Ectodermal cell (in vitro differentiated cells): ENCODE results near the gene CDH26.

Source experiments
- H3K27ac ChIP-seq: 2 replicates; pipeline ENCODE4 v1.7.0; 2013; ENCODE audit warnings: mild to moderate bottlenecking, low read depth, low read length; ENCODE audit not compliant: insufficient read depth, poor library complexity, severe bottlenecking
- H3K27me3 ChIP-seq: 2 replicates; pipeline ENCODE4 v1.7.0; 2013; ENCODE audit warnings: mild to moderate bottlenecking, low read length; ENCODE audit not compliant: insufficient read depth, control insufficient read depth, poor library complexity, severe bottlenecking
- H3K36me3 ChIP-seq: one replicate; pipeline ENCODE4 v1.7.0; 2013; ENCODE audit warnings: low read length; ENCODE audit not compliant: control insufficient read depth, insufficient read depth
- H3K4me1 ChIP-seq: one replicate; pipeline ENCODE4 v1.7.0; 2013; ENCODE audit warnings: low read length; ENCODE audit not compliant: control insufficient read depth, insufficient read depth
- H3K4me3 ChIP-seq: 2 replicates; pipeline ENCODE4 v1.7.0; 2013; ENCODE audit warnings: low read depth, low read length, control low read depth; ENCODE audit not compliant: insufficient read depth
- H3K9me3 ChIP-seq: 2 replicates; pipeline ENCODE4 v1.7.0; 2013; ENCODE audit warnings: mild to moderate bottlenecking, low read length, moderate library complexity; ENCODE audit not compliant: control insufficient read depth
- WGBS, 2 experiments: methylation state at CpG; one replicate each; pipeline ENCODE4 v1.1.7; 2013; ENCODE audit warnings: missing lambda C conversion rate in 2 of 2; 5-methylcytosine and 5-hydroxymethylcytosine counted together

CDH26 gene

DNA sequence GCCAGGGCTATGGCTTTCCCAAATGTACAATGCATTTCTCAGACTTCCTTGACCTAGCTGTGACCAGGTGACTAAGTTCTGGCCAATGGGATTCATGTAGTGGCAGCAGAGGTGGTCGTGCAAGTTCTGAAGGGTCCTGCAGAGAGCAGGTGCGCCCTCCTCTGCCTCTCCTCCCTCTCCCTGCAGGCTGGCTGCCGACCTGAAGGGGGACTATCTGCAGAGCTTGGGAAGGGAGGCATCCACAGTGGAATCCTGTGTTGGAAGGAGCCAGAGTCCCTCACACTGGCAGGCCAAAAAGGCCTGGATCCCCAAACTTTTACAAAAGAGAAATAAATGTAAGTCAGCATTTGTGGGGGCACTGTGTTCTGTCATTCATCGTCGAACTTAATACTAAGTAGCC lies 66.6 kb downstream of the CDH26 start:
- no peaks in the 10 kb centered on the region for H3K27me3 ChIP-seq
- 62 to 65% methylated on average over 5 of the region's 5 CpGs for WGBS, 2 experiments
- H3K4me1 ChIP-seq: no peaks in the 10 kb centered on the region
- no peak overlapping the region for H3K27ac ChIP-seq
- no peaks in the 10 kb centered on the region for H3K9me3 ChIP-seq
- no peak overlapping the region for H3K4me3 ChIP-seq
- no peaks in the 10 kb centered on the region for H3K36me3 ChIP-seq

DNA sequence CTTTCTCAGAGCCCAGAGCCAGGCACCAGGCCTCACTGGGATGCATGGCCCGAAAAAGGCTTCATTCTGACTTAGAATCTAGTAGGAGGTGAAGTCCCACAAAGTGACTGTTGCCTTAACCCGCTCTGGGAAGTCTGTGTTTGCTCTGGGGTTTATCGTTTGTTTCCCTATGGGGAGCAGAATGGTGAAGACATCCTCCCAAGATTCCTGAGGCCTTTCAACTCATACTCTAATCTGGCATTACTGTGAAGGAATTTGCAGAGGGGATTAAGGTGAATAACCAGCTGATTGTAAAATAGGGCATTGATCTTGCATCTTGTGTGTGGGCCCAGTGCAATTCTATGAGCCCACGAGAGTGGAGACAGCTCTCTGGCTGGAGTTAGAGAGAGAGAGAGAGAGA lies 67.8 kb downstream of the CDH26 start:
- Histone ChIP-seq H3K27ac (no peak overlapping the region), H3K4me1 (no peaks in the 10 kb centered on the region), H3K27me3 (no peaks in the 10 kb centered on the region), H3K36me3 (no peaks in the 10 kb centered on the region), H3K4me3 (no peak overlapping the region), H3K9me3 (no peaks in the 10 kb centered on the region)
- WGBS, 2 experiments: 85 to 90% methylated on average over 4 of the region's 4 CpGs

DNA sequence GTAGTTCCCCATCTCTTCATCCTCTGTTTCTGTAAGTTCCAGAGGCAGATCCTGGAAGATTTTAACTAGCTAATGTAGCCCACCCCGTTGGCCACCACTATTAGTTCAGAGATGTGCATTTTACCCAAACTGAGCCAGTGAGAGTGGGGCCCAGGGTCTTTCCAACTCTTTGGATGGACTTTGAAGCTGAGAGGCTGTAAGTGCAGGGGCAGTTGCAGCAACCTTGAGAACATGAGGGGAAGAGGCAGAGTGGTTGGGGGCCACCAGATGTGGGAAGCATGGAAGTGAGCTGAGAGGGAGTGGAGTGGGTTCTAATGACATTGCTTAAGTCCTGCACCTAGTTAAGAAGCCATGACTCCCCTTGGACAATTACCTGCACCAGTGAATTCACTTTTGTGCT lies 72.2 kb downstream of the CDH26 start:
- 82 to 91% methylated on average over 1 of the region's 1 CpG for WGBS, 2 experiments

DNA sequence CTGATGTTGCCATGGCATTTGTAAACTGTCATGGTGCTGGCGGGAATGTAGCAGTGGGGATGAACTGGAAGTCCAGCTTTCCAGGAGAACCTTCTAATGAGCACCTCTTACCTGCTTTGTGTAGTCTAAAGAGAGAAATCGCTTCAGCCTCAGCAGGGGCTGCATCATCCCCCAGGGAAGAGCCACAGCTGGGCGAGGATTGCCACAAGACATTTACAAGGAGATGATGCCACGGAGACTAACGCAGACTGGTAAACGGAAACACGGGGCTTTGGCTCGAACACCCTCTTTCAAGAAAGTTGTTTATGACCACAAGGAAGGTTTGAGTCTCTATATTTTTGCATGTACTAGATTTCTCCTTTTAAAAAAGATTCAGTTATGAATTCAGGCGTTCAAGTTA lies 72.9 kb downstream of the CDH26 start:
- Histone ChIP-seq H3K27ac (no peak overlapping the region), H3K27me3 (no peaks in the 10 kb centered on the region), H3K4me3 (no peak overlapping the region), H3K4me1 (peaks cover 6% of the 10 kb centered on the region), H3K36me3 (no peaks in the 10 kb centered on the region), H3K9me3 (no peaks in the 10 kb centered on the region)
- WGBS, 2 experiments: 93 to 94% methylated on average over 8 to 9 of the region's 9 CpGs

More for the DNA sequence above, 72.2 kb downstream of the CDH26 start:
- Histone ChIP-seq H3K4me1 (peaks cover 6% of the 10 kb centered on the region), H3K27me3 (no peaks in the 10 kb centered on the region), H3K36me3 (no peaks in the 10 kb centered on the region), H3K27ac (no peak overlapping the region), H3K9me3 (no peaks in the 10 kb centered on the region), H3K4me3 (no peak overlapping the region)

DNA sequence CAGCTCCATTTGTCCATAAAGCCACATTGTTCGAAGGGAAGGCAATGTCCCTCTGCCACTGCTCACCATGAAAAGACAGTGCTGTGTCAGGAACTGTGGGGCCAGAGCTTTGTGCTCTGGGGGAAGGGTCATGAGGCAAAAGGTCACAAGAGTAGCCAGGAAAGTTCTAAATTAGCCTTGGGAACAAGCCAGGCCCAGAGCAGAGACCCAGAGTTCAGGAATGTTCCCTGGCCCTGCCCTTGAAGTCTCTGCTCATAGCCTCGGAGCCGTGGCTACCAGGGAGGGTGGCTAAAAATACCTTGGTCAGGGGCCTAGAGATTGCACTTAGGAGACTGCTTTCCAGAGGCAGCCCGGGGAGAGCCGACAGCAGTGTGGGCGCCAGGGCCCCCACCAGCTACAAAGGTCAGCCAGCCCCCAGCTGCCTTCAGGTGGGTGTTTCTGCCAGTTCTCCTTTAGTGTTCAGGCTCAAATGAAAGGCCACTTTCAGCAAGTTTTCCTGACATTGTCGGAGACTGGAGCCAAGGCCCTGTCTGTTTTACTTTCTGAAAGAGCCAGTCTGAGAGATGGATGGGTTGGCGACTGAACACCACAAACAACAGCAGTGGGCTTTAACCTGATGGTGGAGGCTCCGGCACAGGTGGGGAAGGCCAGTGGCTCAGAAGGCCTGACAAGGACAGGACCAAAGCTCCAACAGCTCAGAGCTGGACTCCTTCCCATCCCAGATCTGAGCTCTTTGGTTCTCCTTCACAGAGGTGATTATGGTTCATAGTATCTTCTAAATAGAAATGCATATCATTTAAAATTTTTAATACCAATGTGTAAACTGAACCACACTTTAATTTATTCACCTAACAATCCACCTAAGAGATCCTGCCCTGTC lies 76.2 kb downstream of the CDH26 start:
- no peaks in the 10 kb centered on the region for H3K36me3 ChIP-seq
- no peaks in the 10 kb centered on the region for H3K9me3 ChIP-seq
- peaks cover 6% of the 10 kb centered on the region for H3K4me1 ChIP-seq
- H3K4me3 ChIP-seq: no peak overlapping the region
- no peaks in the 10 kb centered on the region for H3K27me3 ChIP-seq
- H3K27ac ChIP-seq: peak overlapping the region; percentile 30
- 76 to 79% methylated on average over 9 of the region's 9 CpGs for WGBS, 2 experiments

DNA sequence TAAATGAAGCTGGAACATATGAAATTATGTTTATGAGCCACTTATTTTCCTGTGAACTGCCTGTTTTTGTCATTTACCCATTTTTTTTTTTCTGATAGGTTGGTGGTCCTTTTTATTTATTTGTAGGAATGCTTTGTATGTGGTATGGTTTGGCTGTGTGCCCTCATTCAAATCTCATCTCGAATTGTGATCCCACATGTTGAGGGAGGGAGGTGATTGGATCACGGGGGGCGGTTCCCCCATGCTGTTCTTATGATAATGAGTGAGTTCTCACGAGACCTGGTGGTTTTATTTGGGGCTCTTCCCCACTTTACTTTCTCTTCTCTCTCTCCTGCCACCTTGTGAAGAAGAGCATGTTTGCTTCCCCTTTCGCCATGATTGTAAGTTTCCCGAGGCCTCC lies 77.3 kb downstream of the CDH26 start:
- H3K4me1 ChIP-seq: peaks cover 6% of the 10 kb centered on the region
- no peak overlapping the region for H3K4me3 ChIP-seq
- H3K9me3 ChIP-seq: no peaks in the 10 kb centered on the region
- 88 to 89% methylated on average over 3 to 6 of the region's 6 CpGs for WGBS, 2 experiments
- H3K36me3 ChIP-seq: no peaks in the 10 kb centered on the region
- no peaks in the 10 kb centered on the region for H3K27me3 ChIP-seq
- no peak overlapping the region for H3K27ac ChIP-seq

DNA sequence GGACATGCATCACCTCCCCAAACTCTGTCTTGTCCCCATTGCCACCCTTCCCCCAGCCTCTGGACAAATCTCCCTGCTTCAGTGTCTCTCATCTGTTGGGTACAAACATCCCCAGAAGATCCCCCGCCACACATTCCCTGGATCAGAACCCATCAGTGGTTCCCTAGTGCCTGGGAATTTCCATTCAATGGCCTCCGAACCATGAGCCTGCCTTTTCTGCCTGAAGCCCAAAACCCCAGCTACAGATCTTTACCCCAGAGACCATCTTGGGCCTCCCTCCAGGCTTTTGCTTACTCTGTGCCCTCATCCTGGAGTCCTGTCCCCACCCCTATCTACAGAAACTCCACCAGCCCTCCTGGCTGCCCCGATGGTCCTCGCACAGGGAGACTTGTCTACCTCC lies 78.1 kb downstream of the CDH26 start:
- no peak overlapping the region for H3K27ac ChIP-seq
- H3K4me1 ChIP-seq: peaks cover 6% of the 10 kb centered on the region
- no peaks in the 10 kb centered on the region for H3K9me3 ChIP-seq
- no peaks in the 10 kb centered on the region for H3K27me3 ChIP-seq
- no peaks in the 10 kb centered on the region for H3K36me3 ChIP-seq
- no peak overlapping the region for H3K4me3 ChIP-seq
- WGBS, 2 experiments: 93 to 97% methylated on average over 4 of the region's 4 CpGs

DNA sequence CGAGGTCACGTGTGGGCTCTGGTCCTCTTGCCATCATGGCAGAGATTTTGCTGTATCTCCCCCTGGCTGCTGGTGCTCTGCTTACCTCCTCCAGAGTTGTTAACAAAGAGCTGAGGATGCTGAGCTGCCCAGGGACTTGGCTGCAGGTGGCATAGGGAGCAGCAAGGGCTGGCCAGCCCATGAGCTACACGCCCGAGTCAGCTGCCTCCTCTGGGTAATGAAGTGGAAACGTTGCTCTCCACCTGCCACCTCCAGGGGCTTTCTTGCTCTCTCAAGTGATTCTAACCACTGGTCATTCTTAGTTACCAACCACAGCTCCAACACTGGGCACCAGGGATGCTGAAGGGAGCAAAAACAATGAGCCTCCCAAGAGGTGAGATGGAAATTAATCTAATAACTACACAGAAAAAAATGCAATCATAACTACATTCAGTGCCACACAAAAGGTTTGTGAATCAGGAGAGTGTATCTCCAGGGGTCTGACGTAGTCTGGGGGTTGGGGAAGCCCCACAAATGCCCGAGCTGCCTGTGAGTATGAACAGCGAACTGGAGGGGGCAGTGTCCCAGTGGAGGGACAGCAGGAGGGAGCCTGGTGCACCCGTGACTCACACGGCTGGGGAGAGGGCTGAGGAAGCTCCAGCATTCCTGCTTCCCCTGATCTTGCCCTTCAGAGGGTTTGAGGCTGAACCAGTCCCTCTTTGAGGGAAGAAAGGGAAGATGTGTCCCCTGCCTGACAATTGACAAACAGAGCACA lies 78.7 kb downstream of the CDH26 start:
- Histone ChIP-seq H3K4me1 (peaks cover 6% of the 10 kb centered on the region), H3K27ac (no peak overlapping the region), H3K4me3 (no peak overlapping the region), H3K36me3 (no peaks in the 10 kb centered on the region), H3K27me3 (no peaks in the 10 kb centered on the region), H3K9me3 (no peaks in the 10 kb centered on the region)
- 78 to 80% methylated on average over 10 of the region's 10 CpGs for WGBS, 2 experiments

DNA sequence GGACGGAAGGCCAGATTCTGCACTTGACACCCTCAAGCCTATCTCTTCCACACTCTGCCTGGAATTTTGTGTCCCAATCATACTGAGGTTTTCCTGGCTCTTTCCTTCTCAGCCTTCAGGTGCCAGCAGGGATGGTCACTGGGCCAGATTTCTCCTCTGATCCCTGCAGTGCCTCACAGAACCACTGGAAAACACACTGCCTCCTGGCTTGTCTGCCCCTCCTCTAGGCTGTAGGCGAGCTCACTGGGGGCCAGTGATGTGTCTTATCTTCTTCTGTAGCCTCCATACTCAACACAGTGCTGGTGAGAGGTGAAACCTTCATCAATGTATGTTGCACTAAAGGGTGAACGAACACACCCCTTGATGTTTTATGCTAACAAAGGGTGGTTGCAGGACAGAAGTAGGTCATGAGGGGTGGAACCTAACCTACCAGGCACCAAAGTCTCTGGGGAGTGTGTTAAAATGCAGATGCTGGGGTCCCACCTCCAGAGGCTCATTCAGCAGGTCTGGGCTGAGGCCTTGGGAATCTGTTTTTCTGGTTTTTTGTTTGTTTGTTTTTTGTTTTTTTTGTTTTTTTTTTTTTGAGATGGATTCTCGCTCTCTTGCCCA lies 80.3 kb downstream of the CDH26 start:
- Histone ChIP-seq H3K36me3 (no peaks in the 10 kb centered on the region), H3K4me3 (no peak overlapping the region), H3K27ac (no peak overlapping the region), H3K27me3 (no peaks in the 10 kb centered on the region), H3K4me1 (peaks cover 6% of the 10 kb centered on the region), H3K9me3 (no peaks in the 10 kb centered on the region)
- 91% methylated on average over 4 of the region's 4 CpGs for WGBS, 2 experiments

DNA sequence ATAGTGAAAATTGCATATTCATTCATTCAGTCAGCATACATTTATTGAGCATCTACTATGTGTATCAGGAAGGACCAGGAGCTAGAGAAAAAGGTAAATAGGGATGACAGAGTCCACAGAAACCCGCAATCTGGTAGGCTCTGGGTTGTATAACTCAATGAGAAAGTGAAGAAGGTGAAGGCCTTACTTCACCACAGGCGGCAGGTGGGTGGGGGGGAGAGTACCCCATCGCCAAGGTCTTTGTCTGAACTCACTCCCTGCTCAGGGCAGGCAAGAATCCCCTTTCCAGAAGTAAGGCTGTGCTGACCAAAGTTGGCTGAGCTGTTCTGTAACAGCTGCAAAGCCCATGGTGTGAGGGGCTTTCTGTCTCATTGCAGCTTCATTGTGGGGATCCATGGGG lies 81.3 kb downstream of the CDH26 start:
- no peak overlapping the region for H3K27ac ChIP-seq
- no peak overlapping the region for H3K4me3 ChIP-seq
- H3K9me3 ChIP-seq: no peaks in the 10 kb centered on the region
- no peaks in the 10 kb centered on the region for H3K27me3 ChIP-seq
- no peaks in the 10 kb centered on the region for H3K36me3 ChIP-seq
- 94% methylated on average over 3 of the region's 3 CpGs for WGBS, 2 experiments
- peaks cover 2% of the 10 kb centered on the region for H3K4me1 ChIP-seq
